T-helper 1 cell treated with Interleukin-12 subunit alpha and Interleukin-12 subunit beta and Interleukin-4 antibody, amounts not matched to agents 30 ng/mL and 1 ng/mL, for 36 hours (primary cell): ENCODE results near the gene NANS. TPM values are rescaled to one million over a fixed set of nuclear protein-coding genes. Genes with fewer than 3 reads are reported as not detected.

Source experiments
- intact Hi-C: fragments of 100-400 bp; cut with micrococcal nuclease; formaldehyde crosslinking; loops from one replicate; pipeline ENCODE4 v1.15.1; 2024
- total RNA-seq: library from RNA; stranded (reverse); gene quantifications from 2 replicates; pipeline ENCODE4 v1.2.3, GENCODE V29; 2022

NANS gene
- total RNA-seq, 1 donor from 2014 or later, result 59.5 TPM

GRCh38 chr9:98074115-98074990 is 17.8 kb downstream of the NANS start:
- intact Hi-C loops, result loop anchor here (1.0 to 2.0 kb wide), 8 partner anchors 17 to 189 kb away; partner anchors contain the start of gene TBC1D2

GRCh38 chr9:98075332-98075805 is 18.8 kb downstream of the NANS start:
- intact Hi-C loops, result loop anchor here (2.0 kb wide), 2 partner anchors 33 to 179 kb away; partner anchors contain the start of gene TBC1D2

GRCh38 chr9:98076514-98076890 is 20.0 kb downstream of the NANS start:
- intact Hi-C loops, result loop anchor here (1.0 kb wide), 2 partner anchors 22 to 26 kb away; no protein-coding TSS in a partner anchor

GRCh38 chr9:98078895-98079294 is 22.4 kb downstream of the NANS start:
- intact Hi-C loops, result no loop called here

- intact Hi-C loops, result no loop called here
These were observed 23.8 kb downstream of the NANS start for GRCh38 chr9:98080326-98080725.

- intact Hi-C loops, result no loop called here
These were observed 24.2 kb downstream of the NANS start for GRCh38 chr9:98080780-98081179.

GRCh38 chr9:98081477-98082219 is 25.1 kb downstream of the NANS start:
- intact Hi-C loops, result no loop called here

GRCh38 chr9:98083061-98083501 is 26.5 kb downstream of the NANS start:
- intact Hi-C loops, result no loop called here

- intact Hi-C loops, result no loop called here
These were observed 27.1 kb downstream of the NANS start for GRCh38 chr9:98083566-98084183.

- intact Hi-C loops, result no loop called here
These were observed 27.9 kb downstream of the NANS start for GRCh38 chr9:98084396-98084795.

- intact Hi-C loops, result no loop called here
These were observed 28.5 kb downstream of the NANS start for GRCh38 chr9:98085058-98085457.

- intact Hi-C loops, result no loop called here
These were observed 29.4 kb downstream of the NANS start for GRCh38 chr9:98085944-98086343.

GRCh38 chr9:98086461-98086860 is 29.9 kb downstream of the NANS start:
- intact Hi-C loops, result no loop called here

- intact Hi-C loops, result no loop called here
These were observed 31.2 kb downstream of the NANS start for GRCh38 chr9:98087420-98088354.

GRCh38 chr9:98090674-98091073 is 34.1 kb downstream of the NANS start:
- intact Hi-C loops, result loop anchor here (5.0 kb wide), 1 partner anchor 42 kb away; no protein-coding TSS in a partner anchor

GRCh38 chr9:98091735-98092612 is 35.4 kb downstream of the NANS start:
- intact Hi-C loops, result loop anchor here (5.0 kb wide), 1 partner anchor 40 kb away; no protein-coding TSS in a partner anchor

GRCh38 chr9:98092613-98092931 is 36.0 kb downstream of the NANS start:
- intact Hi-C loops, result loop anchor here (5.0 kb wide), 1 partner anchor 40 kb away; no protein-coding TSS in a partner anchor

GRCh38 chr9:98094316-98094715 is 37.8 kb downstream of the NANS start:
- intact Hi-C loops, result loop anchor here (5.0 kb wide), 1 partner anchor 38 kb away; no protein-coding TSS in a partner anchor

GRCh38 chr9:98094851-98095250 is 38.3 kb downstream of the NANS start:
- intact Hi-C loops, result loop anchor here (5.0 kb wide), 1 partner anchor 37 kb away; no protein-coding TSS in a partner anchor
